Measurements from ENCODE around the gene SCUBE2. TPM values are rescaled to one million over a fixed set of nuclear protein-coding genes. Genes with fewer than 3 reads are reported as not detected.

The SCUBE2 gene
- total and polyA plus RNA-seq, 2 donors (not counting 1 experiment from before 2014, with no cell fraction given) = not detected

DNA sequence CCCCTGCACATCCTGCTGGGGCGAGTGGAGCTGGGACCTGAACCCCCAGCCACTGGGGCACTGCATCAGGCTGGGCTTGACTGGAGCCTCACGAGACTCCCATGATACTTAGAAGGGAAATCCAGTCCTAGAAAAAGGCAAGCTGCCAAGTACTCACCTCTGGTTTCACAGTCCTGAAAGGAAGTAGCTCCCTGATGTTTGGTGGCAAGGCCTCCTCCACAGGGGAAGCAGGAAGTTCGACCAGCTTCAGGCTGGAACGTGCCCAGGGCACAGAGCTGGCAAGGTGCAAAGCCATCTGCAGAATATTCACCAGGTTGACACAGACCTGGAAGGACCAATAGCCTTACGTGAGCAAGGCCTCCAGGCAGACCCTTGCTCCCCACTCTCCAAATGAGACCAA lies 60.8 kb downstream of the SCUBE2 start:
- Mint-ChIP-seq H3K4me3 (no peak overlapping the region), H3K4me1 (no peaks in the 10 kb centered on the region), H3K9me3 (ENCODE audit: insufficient read depth) (no peaks in the 10 kb centered on the region), H3K27ac (no peak overlapping the region), H3K27me3 (peaks cover 12% of the 10 kb centered on the region)
- H3K27ac ChIP-seq (ENCODE audit: low read length in 2 of 2) = no peak overlapping the region
- intact Hi-C loops (cut with micrococcal nuclease) = no loop called here
- H3K9ac ChIP-seq (ENCODE audit: low read length) = no peak overlapping the region
- H3K36me3 ChIP-seq (replicated peaks in 1 of 2; ENCODE audit: control extremely low read depth in 1 of 2, control insufficient read depth in 1 of 2, extremely low read depth in 1 of 2, insufficient read depth in 2 of 2, low read length in 1 of 2) = no peaks in the 10 kb centered on the region
- H3K27me3 ChIP-seq (replicated peaks in 1 of 4; ENCODE audit: control extremely low read depth in 1 of 4, control insufficient read depth in 3 of 4, insufficient read depth in 4 of 4, low read length in 3 of 4) = no peaks in the 10 kb centered on the region
- H2AFZ ChIP-seq (ENCODE audit: insufficient read depth, low read depth, low read length, poor library complexity, severe bottlenecking) = no peak overlapping the region
- H3K4me1 ChIP-seq (ENCODE audit: control insufficient read depth in 2 of 2, insufficient read depth in 2 of 2, low read length in 2 of 2) = no peaks in the 10 kb centered on the region
- ChIA-PET POLR2A (no interaction called here), CTCF (no interaction called here)
- no peak overlapping the region for H3K4me2 ChIP-seq (replicated peaks; ENCODE audit: low read depth, low read length, poor library complexity, severe bottlenecking)
- H4K20me1 ChIP-seq (ENCODE audit: control insufficient read depth, insufficient read depth, low read length, poor library complexity, severe bottlenecking) = no peaks in the 10 kb centered on the region
- TF ChIP-seq CTCF (IDR thresholded peaks at IDR 0.05) (no peak), EZH2 (IDR thresholded peaks at IDR 0.05; ENCODE audit: borderline replicate concordance, insufficient read depth, low read depth, low read length, poor library complexity, severe bottlenecking) (no peak)
- no peak for ATAC-seq (ENCODE audit: low read depth)
- no peak for DNase-seq
- no peaks in the 10 kb centered on the region for H3K79me2 ChIP-seq (ENCODE audit: control insufficient read depth, insufficient read depth, low read length)
- no peaks in the 10 kb centered on the region for H3K9me3 ChIP-seq (ENCODE audit: control extremely low read depth in 1 of 3, control insufficient read depth in 2 of 3, insufficient read depth in 1 of 3, low read length in 2 of 3)
- no peak overlapping the region for H3K4me3 ChIP-seq (ENCODE audit: control extremely low read depth in 1 of 5, extremely low read depth in 1 of 5, insufficient read depth in 1 of 5, low read depth in 2 of 5, low read length in 4 of 5)
- WGBS (ENCODE audit: insufficient coverage) = 68% methylated on average over 5 of the region's 5 CpGs

- no peak overlapping the region for H3K4me3 Mint-ChIP-seq
- Histone ChIP-seq H3K27me3 (replicated peaks in 1 of 4; ENCODE audit: control extremely low read depth in 1 of 4, control insufficient read depth in 3 of 4, insufficient read depth in 4 of 4, low read length in 3 of 4) (peaks cover 0 to 9% (median 0%) of the 10 kb centered on the region in 4 experiments), H3K79me2 (ENCODE audit: control insufficient read depth, insufficient read depth, low read length) (no peaks in the 10 kb centered on the region), H4K20me1 (ENCODE audit: control insufficient read depth, insufficient read depth, low read length, poor library complexity, severe bottlenecking) (no peaks in the 10 kb centered on the region), H3K9ac (ENCODE audit: low read length) (no peak overlapping the region), H2AFZ (ENCODE audit: insufficient read depth, low read depth, low read length, poor library complexity, severe bottlenecking) (no peak overlapping the region), H3K4me3 (ENCODE audit: control extremely low read depth in 1 of 5, extremely low read depth in 1 of 5, insufficient read depth in 1 of 5, low read depth in 2 of 5, low read length in 4 of 5) (no peak overlapping the region), H3K27ac (ENCODE audit: low read length in 2 of 2) (no peak overlapping the region), H3K4me2 (replicated peaks; ENCODE audit: low read depth, low read length, poor library complexity, severe bottlenecking) (no peak overlapping the region), H3K9me3 (ENCODE audit: control extremely low read depth in 1 of 3, control insufficient read depth in 2 of 3, insufficient read depth in 1 of 3, low read length in 2 of 3) (no peaks in the 10 kb centered on the region), H3K4me1 (ENCODE audit: control insufficient read depth in 2 of 2, insufficient read depth in 2 of 2, low read length in 2 of 2) (no peaks in the 10 kb centered on the region), H3K36me3 (replicated peaks in 1 of 2; ENCODE audit: control extremely low read depth in 1 of 2, control insufficient read depth in 1 of 2, extremely low read depth in 1 of 2, insufficient read depth in 2 of 2, low read length in 1 of 2) (no peaks in the 10 kb centered on the region)
- no peaks in the 10 kb centered on the region for H3K9me3 Mint-ChIP-seq (ENCODE audit: insufficient read depth)
- H3K4me1 Mint-ChIP-seq = no peaks in the 10 kb centered on the region
- intact Hi-C loops (cut with micrococcal nuclease) = no loop called here
- CTCF ChIA-PET = no interaction called here
- no peak overlapping the region for H3K27ac Mint-ChIP-seq
- peaks cover 12% of the 10 kb centered on the region for H3K27me3 Mint-ChIP-seq
- TF ChIP-seq EZH2 (IDR thresholded peaks at IDR 0.05; ENCODE audit: borderline replicate concordance, insufficient read depth, low read depth, low read length, poor library complexity, severe bottlenecking) = no peak
- TF ChIP-seq CTCF (IDR thresholded peaks at IDR 0.05) = no peak
- no peak for DNase-seq
- 88% methylated on average over 6 of the region's 7 CpGs for WGBS (ENCODE audit: insufficient coverage)
- ATAC-seq (ENCODE audit: low read depth) = no peak
- POLR2A ChIA-PET = no interaction called here
Observed at GRCh38 chr11:9029422-9029821, 62.0 kb downstream of the SCUBE2 start.
